Panc1 (cell line): Measurements from ENCODE around the gene SEMA6A. TPM values are rescaled to one million over a fixed set of nuclear protein-coding genes. Genes with fewer than 3 reads are reported as not detected.

Experiments used
- ATAC-seq: fragments of 200-7000 bp; cut with Tn5 transposase; 2 replicates; pipeline ENCODE4 v1.9.1; 2020; ENCODE audit warnings: mild to moderate bottlenecking, moderate library complexity
- BruUV-seq: library from RNA; stranded (reverse); fragments of 400-500 nt; replicated peaks from 2 replicates; lab custom pipeline; 2021; lab: Mats Ljungman, UMichigan
- CTCF ChIA-PET: fragments of 300-600 bp; sonication (Branson Sonifier 250); formaldehyde crosslinking; loops from one replicate; lab custom pipeline; 2022; ENCODE audit warnings: antibody characterized with exemption; lab: Charles Lee
- POLR2A ChIA-PET: fragments of 300-600 bp; sonication (Branson Sonifier 250); formaldehyde crosslinking; loops from one replicate; lab custom pipeline; 2022; ENCODE audit warnings: antibody characterized with exemption; lab: Charles Lee
- DNase-seq: peaks from one replicate; pipeline ENCODE4 v3.0.0-alpha.2; 2010; ENCODE audit warnings: low read depth, low spot score
- H3K27ac ChIP-seq: 2 replicates; pipeline ENCODE4 v1.5.1; 2011; ENCODE audit warnings: mild to moderate bottlenecking, low read length, inconsistent platforms
- H3K27me3 ChIP-seq: fragments of 200-500 bp; sonication (Bioruptor generic); 2 replicates; pipeline ENCODE4 v1.6.0; 2014; ENCODE audit warnings: low read length, inconsistent platforms; ENCODE audit not compliant: control insufficient read depth, insufficient read depth
- H3K36me3 ChIP-seq: fragments of 200-500 bp; sonication (Bioruptor generic); 2 replicates; pipeline ENCODE4 v1.5.1; 2014; ENCODE audit warnings: inconsistent platforms, mild to moderate bottlenecking, low read length, moderate library complexity; ENCODE audit not compliant: control insufficient read depth, insufficient read depth
- H3K4me1 ChIP-seq: 2 replicates; pipeline ENCODE4 v1.5.1; 2011; ENCODE audit warnings: inconsistent platforms, mild to moderate bottlenecking, low read length, moderate library complexity; ENCODE audit not compliant: control insufficient read depth, insufficient read depth
- H3K4me3 ChIP-seq, 2 experiments: 2 replicates each; pipeline ENCODE4 v1.5.1; 2011 to 2012; ENCODE audit warnings: low read depth in 2 of 2, low read length in 2 of 2, mild to moderate bottlenecking in 2 of 2, inconsistent platforms in 1 of 2, moderate library complexity in 1 of 2
- H3K9me3 ChIP-seq: fragments of 200-500 bp; sonication (Bioruptor generic); 2 replicates; pipeline ENCODE4 v1.5.1; 2014; ENCODE audit warnings: low read depth, mild to moderate bottlenecking, inconsistent platforms, low read length, moderate library complexity; ENCODE audit not compliant: control insufficient read depth, insufficient read depth
- POLR2AphosphoS5 ChIP-seq: IDR thresholded peaks from 2 replicates; pipeline ENCODE4 v1.6.1; 2012; ENCODE audit warnings: mild to moderate bottlenecking, low read depth, low read length, moderate library complexity
- SIN3A ChIP-seq: IDR thresholded peaks from 2 replicates; pipeline ENCODE4 v1.6.1; 2012; ENCODE audit warnings: low read depth, mild to moderate bottlenecking, low read length, moderate library complexity, borderline replicate concordance; ENCODE audit not compliant: insufficient read depth
- TCF7L2 ChIP-seq: IDR thresholded peaks from 2 replicates; pipeline ENCODE4 v1.6.1; 2011; ENCODE audit warnings: mild to moderate bottlenecking, low read depth, low read length, inconsistent platforms
- in situ Hi-C: cut with HindIII; loops from 2 replicates; pipeline ENCODE4 v1.10.0; 2016; ENCODE audit warnings: low sequenced_read_pairs, low pct_unique_long_range_greater_than_20kb
- intact Hi-C: fragments of 100-400 bp; cut with micrococcal nuclease; formaldehyde crosslinking; loops from one replicate; pipeline ENCODE4 v1.10.0; 2022; ENCODE audit not compliant: unreplicated experiment
- total RNA-seq: library from RNA; stranded (reverse); gene quantifications from one replicate; pipeline ENCODE4 v1.2.1, GENCODE V29; 2021; ENCODE audit not compliant: unreplicated experiment
- TF ChIP-seq, protein P1 (sequence below), 2 experiments: IDR thresholded peaks; 2 replicates each; pipeline ENCODE4 v1.6.1; 2011 to 2012; ENCODE audit warnings: low read depth in 2 of 2, control low read depth in 1 of 2, low read length in 1 of 2, mild to moderate bottlenecking in 1 of 2, moderate library complexity in 1 of 2; ENCODE audit not compliant: insufficient read depth in 1 of 2
- TF ChIP-seq, protein P2 (sequence below): fragments of 450-650 bp; IDR thresholded peaks from 2 replicates; pipeline ENCODE4 v1.5.1; 2017; ENCODE audit warnings: mild to moderate bottlenecking

Gene SEMA6A
- total RNA-seq, 1 experiment from 2014 or later: 0.54 TPM

DNA sequence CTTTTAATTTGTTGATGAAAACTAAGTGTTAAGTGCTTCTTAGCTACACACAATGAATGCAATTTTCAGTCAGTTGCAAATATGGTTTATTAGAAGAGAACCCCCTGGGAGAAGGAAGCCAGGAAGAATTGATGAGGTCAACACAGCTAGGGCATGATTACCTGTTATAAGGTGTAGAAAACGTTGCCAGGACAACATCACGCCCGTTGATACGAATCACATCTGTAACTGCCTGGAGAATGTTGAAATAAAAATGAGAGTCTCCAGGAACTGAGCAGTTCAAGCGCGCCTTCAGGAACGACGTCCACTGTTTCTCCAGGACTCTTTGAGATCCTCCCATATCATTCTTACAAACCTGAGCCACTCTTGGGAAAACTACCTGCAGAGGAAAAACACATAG is 88.0 kb downstream of the SEMA6A start:
- ATAC-seq (no peak), DNase-seq (no peak)
- Histone ChIP-seq H3K4me3 (no peak overlapping the region), H3K36me3 (no peaks in the 10 kb centered on the region), H3K9me3 (no peaks in the 10 kb centered on the region), H3K4me1 (no peaks in the 10 kb centered on the region), H3K27me3 (no peaks in the 10 kb centered on the region), H3K27ac (no peak overlapping the region)
- in situ Hi-C loops: no loop called here
- ChIA-PET POLR2A (no interaction called here), CTCF (no interaction called here)
- intact Hi-C loops: no loop called here
- no TSS peak for BruUV-seq
- TF ChIP-seq TCF7L2: no peak

DNA sequence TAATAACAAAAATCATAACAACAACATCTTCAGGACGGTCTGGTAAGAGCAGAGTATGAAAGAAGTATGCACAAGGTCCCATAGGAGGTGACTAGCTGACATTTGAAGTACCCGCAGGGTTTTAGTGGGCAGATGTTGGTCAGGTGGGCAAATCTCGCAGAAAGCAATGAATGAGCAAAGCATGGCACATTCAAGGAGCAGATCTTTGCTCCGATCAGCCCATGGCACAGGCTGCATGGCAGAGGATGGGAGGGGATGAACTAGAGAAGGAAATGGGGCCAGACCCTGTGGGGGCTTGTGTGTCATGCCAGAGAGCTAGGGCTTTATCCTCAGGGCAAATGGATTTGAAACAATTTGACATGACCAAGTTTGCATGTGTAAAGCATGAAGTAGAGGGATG is 90.0 kb downstream of the SEMA6A start:
- H3K9me3 ChIP-seq: no peaks in the 10 kb centered on the region
- ATAC-seq (no peak), DNase-seq (no peak)
- ChIA-PET POLR2A (no interaction called here), CTCF (no interaction called here)
- H3K27ac ChIP-seq: no peak overlapping the region
- no TSS peak for BruUV-seq
- H3K4me1 ChIP-seq: no peaks in the 10 kb centered on the region
- intact Hi-C loops: no loop called here
- H3K4me3 ChIP-seq: no peak overlapping the region
- TF ChIP-seq POLR2AphosphoS5: no peak
- no peak for TF ChIP-seq TCF7L2
- TF ChIP-seq, protein P1, sequence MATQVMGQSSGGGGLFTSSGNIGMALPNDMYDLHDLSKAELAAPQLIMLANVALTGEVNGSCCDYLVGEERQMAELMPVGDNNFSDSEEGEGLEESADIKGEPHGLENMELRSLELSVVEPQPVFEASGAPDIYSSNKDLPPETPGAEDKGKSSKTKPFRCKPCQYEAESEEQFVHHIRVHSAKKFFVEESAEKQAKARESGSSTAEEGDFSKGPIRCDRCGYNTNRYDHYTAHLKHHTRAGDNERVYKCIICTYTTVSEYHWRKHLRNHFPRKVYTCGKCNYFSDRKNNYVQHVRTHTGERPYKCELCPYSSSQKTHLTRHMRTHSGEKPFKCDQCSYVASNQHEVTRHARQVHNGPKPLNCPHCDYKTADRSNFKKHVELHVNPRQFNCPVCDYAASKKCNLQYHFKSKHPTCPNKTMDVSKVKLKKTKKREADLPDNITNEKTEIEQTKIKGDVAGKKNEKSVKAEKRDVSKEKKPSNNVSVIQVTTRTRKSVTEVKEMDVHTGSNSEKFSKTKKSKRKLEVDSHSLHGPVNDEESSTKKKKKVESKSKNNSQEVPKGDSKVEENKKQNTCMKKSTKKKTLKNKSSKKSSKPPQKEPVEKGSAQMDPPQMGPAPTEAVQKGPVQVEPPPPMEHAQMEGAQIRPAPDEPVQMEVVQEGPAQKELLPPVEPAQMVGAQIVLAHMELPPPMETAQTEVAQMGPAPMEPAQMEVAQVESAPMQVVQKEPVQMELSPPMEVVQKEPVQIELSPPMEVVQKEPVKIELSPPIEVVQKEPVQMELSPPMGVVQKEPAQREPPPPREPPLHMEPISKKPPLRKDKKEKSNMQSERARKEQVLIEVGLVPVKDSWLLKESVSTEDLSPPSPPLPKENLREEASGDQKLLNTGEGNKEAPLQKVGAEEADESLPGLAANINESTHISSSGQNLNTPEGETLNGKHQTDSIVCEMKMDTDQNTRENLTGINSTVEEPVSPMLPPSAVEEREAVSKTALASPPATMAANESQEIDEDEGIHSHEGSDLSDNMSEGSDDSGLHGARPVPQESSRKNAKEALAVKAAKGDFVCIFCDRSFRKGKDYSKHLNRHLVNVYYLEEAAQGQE (IDR thresholded peaks at IDR 0.05; ENCODE audit: insufficient read depth in 1 of 2, low read depth in 2 of 2, low read length in 1 of 2): no peak
- TF ChIP-seq, protein P2, sequence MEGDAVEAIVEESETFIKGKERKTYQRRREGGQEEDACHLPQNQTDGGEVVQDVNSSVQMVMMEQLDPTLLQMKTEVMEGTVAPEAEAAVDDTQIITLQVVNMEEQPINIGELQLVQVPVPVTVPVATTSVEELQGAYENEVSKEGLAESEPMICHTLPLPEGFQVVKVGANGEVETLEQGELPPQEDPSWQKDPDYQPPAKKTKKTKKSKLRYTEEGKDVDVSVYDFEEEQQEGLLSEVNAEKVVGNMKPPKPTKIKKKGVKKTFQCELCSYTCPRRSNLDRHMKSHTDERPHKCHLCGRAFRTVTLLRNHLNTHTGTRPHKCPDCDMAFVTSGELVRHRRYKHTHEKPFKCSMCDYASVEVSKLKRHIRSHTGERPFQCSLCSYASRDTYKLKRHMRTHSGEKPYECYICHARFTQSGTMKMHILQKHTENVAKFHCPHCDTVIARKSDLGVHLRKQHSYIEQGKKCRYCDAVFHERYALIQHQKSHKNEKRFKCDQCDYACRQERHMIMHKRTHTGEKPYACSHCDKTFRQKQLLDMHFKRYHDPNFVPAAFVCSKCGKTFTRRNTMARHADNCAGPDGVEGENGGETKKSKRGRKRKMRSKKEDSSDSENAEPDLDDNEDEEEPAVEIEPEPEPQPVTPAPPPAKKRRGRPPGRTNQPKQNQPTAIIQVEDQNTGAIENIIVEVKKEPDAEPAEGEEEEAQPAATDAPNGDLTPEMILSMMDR: no peak
- TF ChIP-seq SIN3A: no peak
- no peaks in the 10 kb centered on the region for H3K27me3 ChIP-seq
- in situ Hi-C loops: no loop called here
- no peaks in the 10 kb centered on the region for H3K36me3 ChIP-seq

DNA sequence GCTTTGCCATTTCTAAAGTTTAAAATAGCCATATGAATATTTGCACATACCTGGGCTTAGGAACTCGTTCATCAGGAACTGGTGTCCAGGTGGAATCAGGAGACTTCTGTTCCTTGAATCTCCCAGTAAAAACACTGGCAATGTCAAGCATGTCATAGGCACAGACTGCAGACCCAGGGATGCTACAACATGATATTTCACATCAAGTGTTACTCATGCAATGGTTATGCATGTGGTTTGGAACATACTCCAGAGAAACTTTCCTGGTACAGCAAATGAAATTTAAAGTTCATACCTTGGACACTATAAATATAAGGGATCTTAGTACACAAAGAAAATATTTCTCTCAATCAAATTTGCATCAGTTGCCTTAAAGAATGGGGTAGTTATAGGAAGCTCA is 92.2 kb downstream of the SEMA6A start:
- POLR2A ChIA-PET: no interaction called here

More for the DNA sequence above, 92.2 kb downstream of the SEMA6A start:
- Histone ChIP-seq H3K4me1 (no peaks in the 10 kb centered on the region), H3K27me3 (no peaks in the 10 kb centered on the region), H3K9me3 (peaks cover under 1% of the 10 kb centered on the region; the same call in 1 of the 2 replicates), H3K27ac (no peak overlapping the region), H3K36me3 (no peaks in the 10 kb centered on the region), H3K4me3 (no peak overlapping the region)
- in situ Hi-C loops: no loop called here
- BruUV-seq: no TSS peak
- intact Hi-C loops: no loop called here
- DNase-seq (no peak), ATAC-seq (no peak)
- TF ChIP-seq, protein P1 (IDR thresholded peaks at IDR 0.05; ENCODE audit: insufficient read depth in 1 of 2, low read depth in 2 of 2, low read length in 1 of 2): no peak
- no peak for TF ChIP-seq SIN3A
- TF ChIP-seq, protein P2: no peak
- no peak for TF ChIP-seq POLR2AphosphoS5
- no peak for TF ChIP-seq TCF7L2
- CTCF ChIA-PET: no interaction called here
